ENCODE results near the gene ALDH3B2. TPM values are rescaled to one million over a fixed set of nuclear protein-coding genes. Genes with fewer than 3 reads are reported as not detected.

ALDH3B2 gene
- total RNA-seq, 1 experiment from 2014 or later, result not detected

DNA sequence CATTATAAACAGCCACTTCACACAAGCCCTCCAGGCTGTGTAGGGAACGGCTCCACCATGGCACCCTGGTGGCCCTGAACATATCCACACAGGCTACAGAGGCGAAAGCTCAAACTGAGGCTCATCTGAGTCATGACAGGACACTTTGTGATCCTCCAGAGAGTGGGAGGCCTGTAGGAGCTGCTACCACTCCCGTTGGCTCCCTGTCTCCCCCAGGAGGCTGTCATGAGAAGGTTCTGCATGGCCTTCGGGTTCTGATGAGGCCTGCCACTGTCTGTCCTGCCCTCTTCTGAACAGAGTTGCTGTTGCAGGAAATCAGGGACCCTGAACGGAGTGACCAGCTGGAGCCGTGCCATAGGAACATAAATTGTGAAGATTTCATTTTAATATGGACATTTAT lies 23.8 kb upstream of the ALDH3B2 start:
- no peak overlapping the region for H3K4me2 ChIP-seq (ENCODE audit: low read length)
- no peaks in the 10 kb centered on the region for H3K27me3 ChIP-seq (ENCODE audit: insufficient read depth, low read length)
- TF ChIP-seq RAD21 (IDR thresholded peaks at IDR 0.05; ENCODE audit: low read depth) (peak; percentile 31; the same call in 1 of the 2 replicates), POLR2A (IDR thresholded peaks at IDR 0.05; ENCODE audit: borderline replicate concordance, extremely low read depth, insufficient read depth, insufficient read length) (no peak), CBX3 (IDR thresholded peaks at IDR 0.05; ENCODE audit: low read depth) (peak; percentile 6; the same call in 1 of the 2 replicates), FOSL1 (IDR thresholded peaks at IDR 0.05; ENCODE audit: low read depth) (no peak), ZFX (IDR thresholded peaks at IDR 0.05) (no peak), SP1 (IDR thresholded peaks at IDR 0.05; ENCODE audit: low read depth) (no peak)
- TF ChIP-seq, protein P1, sequence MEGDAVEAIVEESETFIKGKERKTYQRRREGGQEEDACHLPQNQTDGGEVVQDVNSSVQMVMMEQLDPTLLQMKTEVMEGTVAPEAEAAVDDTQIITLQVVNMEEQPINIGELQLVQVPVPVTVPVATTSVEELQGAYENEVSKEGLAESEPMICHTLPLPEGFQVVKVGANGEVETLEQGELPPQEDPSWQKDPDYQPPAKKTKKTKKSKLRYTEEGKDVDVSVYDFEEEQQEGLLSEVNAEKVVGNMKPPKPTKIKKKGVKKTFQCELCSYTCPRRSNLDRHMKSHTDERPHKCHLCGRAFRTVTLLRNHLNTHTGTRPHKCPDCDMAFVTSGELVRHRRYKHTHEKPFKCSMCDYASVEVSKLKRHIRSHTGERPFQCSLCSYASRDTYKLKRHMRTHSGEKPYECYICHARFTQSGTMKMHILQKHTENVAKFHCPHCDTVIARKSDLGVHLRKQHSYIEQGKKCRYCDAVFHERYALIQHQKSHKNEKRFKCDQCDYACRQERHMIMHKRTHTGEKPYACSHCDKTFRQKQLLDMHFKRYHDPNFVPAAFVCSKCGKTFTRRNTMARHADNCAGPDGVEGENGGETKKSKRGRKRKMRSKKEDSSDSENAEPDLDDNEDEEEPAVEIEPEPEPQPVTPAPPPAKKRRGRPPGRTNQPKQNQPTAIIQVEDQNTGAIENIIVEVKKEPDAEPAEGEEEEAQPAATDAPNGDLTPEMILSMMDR (IDR thresholded peaks at IDR 0.05 in 2 of 3, conservative IDR thresholded peaks at IDR 0.05 in 1 of 3; ENCODE audit: borderline replicate concordance in 1 of 3, insufficient read depth in 1 of 3, low read depth in 2 of 3, low read length in 2 of 3), result peak; percentile 40 to 47 (median 46); a peak in 4 of 6 replicates
- TF ChIP-seq, protein P2, sequence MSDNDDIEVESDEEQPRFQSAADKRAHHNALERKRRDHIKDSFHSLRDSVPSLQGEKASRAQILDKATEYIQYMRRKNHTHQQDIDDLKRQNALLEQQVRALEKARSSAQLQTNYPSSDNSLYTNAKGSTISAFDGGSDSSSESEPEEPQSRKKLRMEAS (IDR thresholded peaks at IDR 0.05), result no peak
- no peak overlapping the region for H3K9ac ChIP-seq (ENCODE audit: low read length)
- no TSS peak for BruUV-seq (replicated peaks)
- intact Hi-C loops (cut with micrococcal nuclease), result no loop called here
- DNase-seq (ENCODE audit: low read depth, low spot score), result peak; percentile 22
- no peaks in the 10 kb centered on the region for H3K36me3 ChIP-seq (ENCODE audit: control insufficient read depth in 1 of 2, insufficient read depth in 2 of 2, low read length in 2 of 2)
- H4K20me1 ChIP-seq (ENCODE audit: insufficient read depth), result no peaks in the 10 kb centered on the region
- RAD21 ChIA-PET (ENCODE audit: low non-redundant PET in 1 of 2, low total read pairs in 2 of 2, uncharacterized antibody in 2 of 2, unreplicated experiment in 2 of 2), result no interaction called here
- H3K9me3 ChIP-seq (ENCODE audit: control insufficient read depth in 1 of 2, insufficient read depth in 1 of 2, low read depth in 1 of 2, low read length in 2 of 2), result no peaks in the 10 kb centered on the region
- peak; percentile 99 for ATAC-seq
- CTCF ChIA-PET, result no interaction called here
- no peaks in the 10 kb centered on the region for H3K79me2 ChIP-seq (ENCODE audit: insufficient read depth, low read length)
- H2AFZ ChIP-seq (ENCODE audit: low read depth, low read length, poor library complexity, severe bottlenecking), result no peak overlapping the region
- POLR2A ChIA-PET, result interaction anchor here (1.1 kb wide), 1 partner anchor 68 kb away, joined by 3 read pairs; no protein-coding TSS in a partner anchor
- H3K4me1 ChIP-seq (ENCODE audit: control insufficient read depth in 1 of 2, insufficient read depth in 2 of 2, low read length in 2 of 2), result peaks cover 0 to 8% of the 10 kb centered on the region in 2 experiments; a peak in 3 of 4 replicates
- no peak overlapping the region for H3K4me3 ChIP-seq (replicated peaks in 1 of 2; ENCODE audit: low read depth in 1 of 2, low read length in 2 of 2)
- H3K9me2 ChIP-seq (ENCODE audit: insufficient read depth), result no peaks in the 10 kb centered on the region
- no peak overlapping the region for H3K27ac ChIP-seq (ENCODE audit: low read depth, low read length)

DNA sequence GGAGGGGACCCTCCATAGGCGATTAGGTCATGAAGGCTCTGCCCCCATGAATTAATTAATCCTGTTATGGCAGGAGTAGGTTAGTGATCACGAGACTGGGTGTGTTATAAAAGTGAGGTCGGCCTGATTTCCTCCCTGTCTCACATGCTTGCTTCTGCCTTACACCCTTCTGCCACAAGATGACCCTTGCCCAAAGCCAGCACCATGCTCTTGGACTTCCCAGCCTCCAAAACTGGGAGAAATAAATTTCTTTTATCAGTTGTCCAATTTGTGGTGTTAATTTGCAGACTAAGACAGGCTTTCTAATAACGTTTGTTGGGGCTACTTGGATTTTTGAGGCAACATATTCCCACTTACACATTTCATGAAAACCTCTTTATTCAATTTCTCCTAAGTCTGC lies 23.4 kb upstream of the ALDH3B2 start:
- ChIA-PET CTCF (no interaction called here), RAD21 (ENCODE audit: low non-redundant PET in 1 of 2, low total read pairs in 2 of 2, uncharacterized antibody in 2 of 2, unreplicated experiment in 2 of 2) (no interaction called here), POLR2A (interaction anchor here (1.1 kb wide), 1 partner anchor 68 kb away, joined by 3 read pairs; no protein-coding TSS in a partner anchor)
- H3K4me3 ChIP-seq (replicated peaks in 1 of 2; ENCODE audit: low read depth in 1 of 2, low read length in 2 of 2), result no peak overlapping the region
- H3K79me2 ChIP-seq (ENCODE audit: insufficient read depth, low read length), result no peaks in the 10 kb centered on the region
- no peaks in the 10 kb centered on the region for H3K9me2 ChIP-seq (ENCODE audit: insufficient read depth)
- DNase-seq (ENCODE audit: low read depth, low spot score) (no peak), ATAC-seq (no peak)
- H3K27me3 ChIP-seq (ENCODE audit: insufficient read depth, low read length), result no peaks in the 10 kb centered on the region
- no TSS peak for BruUV-seq (replicated peaks)
- H3K4me2 ChIP-seq (ENCODE audit: low read length), result no peak overlapping the region
- H3K36me3 ChIP-seq (ENCODE audit: control insufficient read depth in 1 of 2, insufficient read depth in 2 of 2, low read length in 2 of 2), result no peaks in the 10 kb centered on the region
- H3K27ac ChIP-seq (ENCODE audit: low read depth, low read length), result no peak overlapping the region
- no peaks in the 10 kb centered on the region for H4K20me1 ChIP-seq (ENCODE audit: insufficient read depth)
- no peak overlapping the region for H3K9ac ChIP-seq (ENCODE audit: low read length)
- intact Hi-C loops (cut with micrococcal nuclease), result no loop called here
- H2AFZ ChIP-seq (ENCODE audit: low read depth, low read length, poor library complexity, severe bottlenecking), result no peak overlapping the region
- H3K9me3 ChIP-seq (ENCODE audit: control insufficient read depth in 1 of 2, insufficient read depth in 1 of 2, low read depth in 1 of 2, low read length in 2 of 2), result no peaks in the 10 kb centered on the region
- peaks cover 0 to 8% of the 10 kb centered on the region in 2 experiments; a peak in 3 of 4 replicates for H3K4me1 ChIP-seq (ENCODE audit: control insufficient read depth in 1 of 2, insufficient read depth in 2 of 2, low read length in 2 of 2)
- TF ChIP-seq EZH2 (IDR thresholded peaks at IDR 0.05) (no peak), ELF1 (IDR thresholded peaks at IDR 0.05; ENCODE audit: borderline replicate concordance, low read depth) (no peak), ZNF274 (IDR thresholded peaks at IDR 0.05; ENCODE audit: low read depth, low read length) (no peak), CBX3 (IDR thresholded peaks at IDR 0.05; ENCODE audit: low read depth) (no peak; the same call in 1 of the 2 replicates)
- TF ChIP-seq, protein P3, sequence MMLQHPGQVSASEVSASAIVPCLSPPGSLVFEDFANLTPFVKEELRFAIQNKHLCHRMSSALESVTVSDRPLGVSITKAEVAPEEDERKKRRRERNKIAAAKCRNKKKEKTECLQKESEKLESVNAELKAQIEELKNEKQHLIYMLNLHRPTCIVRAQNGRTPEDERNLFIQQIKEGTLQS (IDR thresholded peaks at IDR 0.05), result no peak
- TF ChIP-seq, protein P4, sequence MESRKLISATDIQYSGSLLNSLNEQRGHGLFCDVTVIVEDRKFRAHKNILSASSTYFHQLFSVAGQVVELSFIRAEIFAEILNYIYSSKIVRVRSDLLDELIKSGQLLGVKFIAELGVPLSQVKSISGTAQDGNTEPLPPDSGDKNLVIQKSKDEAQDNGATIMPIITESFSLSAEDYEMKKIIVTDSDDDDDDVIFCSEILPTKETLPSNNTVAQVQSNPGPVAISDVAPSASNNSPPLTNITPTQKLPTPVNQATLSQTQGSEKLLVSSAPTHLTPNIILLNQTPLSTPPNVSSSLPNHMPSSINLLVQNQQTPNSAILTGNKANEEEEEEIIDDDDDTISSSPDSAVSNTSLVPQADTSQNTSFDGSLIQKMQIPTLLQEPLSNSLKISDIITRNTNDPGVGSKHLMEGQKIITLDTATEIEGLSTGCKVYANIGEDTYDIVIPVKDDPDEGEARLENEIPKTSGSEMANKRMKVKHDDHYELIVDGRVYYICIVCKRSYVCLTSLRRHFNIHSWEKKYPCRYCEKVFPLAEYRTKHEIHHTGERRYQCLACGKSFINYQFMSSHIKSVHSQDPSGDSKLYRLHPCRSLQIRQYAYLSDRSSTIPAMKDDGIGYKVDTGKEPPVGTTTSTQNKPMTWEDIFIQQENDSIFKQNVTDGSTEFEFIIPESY (IDR thresholded peaks at IDR 0.05; ENCODE audit: extremely low read depth, insufficient replicate concordance, low read length), result no peak
- TF ChIP-seq, protein P2 (IDR thresholded peaks at IDR 0.05), result no peak

Measured in HCT116 (cell line).